Stimulated activated CD8-positive, alpha-beta memory T cell treated with anti-CD3 and anti-CD28 coated beads, Interleukin-4, amount 100 ng/mL, for 24 hours (primary cell): ENCODE data around the gene SLC39A13.

Experiments
- DNase-seq: peaks from one replicate; pipeline ENCODE4 v3.0.0-alpha.2; 2020; ENCODE audit warnings: low read depth

SLC39A13 gene

DNA sequence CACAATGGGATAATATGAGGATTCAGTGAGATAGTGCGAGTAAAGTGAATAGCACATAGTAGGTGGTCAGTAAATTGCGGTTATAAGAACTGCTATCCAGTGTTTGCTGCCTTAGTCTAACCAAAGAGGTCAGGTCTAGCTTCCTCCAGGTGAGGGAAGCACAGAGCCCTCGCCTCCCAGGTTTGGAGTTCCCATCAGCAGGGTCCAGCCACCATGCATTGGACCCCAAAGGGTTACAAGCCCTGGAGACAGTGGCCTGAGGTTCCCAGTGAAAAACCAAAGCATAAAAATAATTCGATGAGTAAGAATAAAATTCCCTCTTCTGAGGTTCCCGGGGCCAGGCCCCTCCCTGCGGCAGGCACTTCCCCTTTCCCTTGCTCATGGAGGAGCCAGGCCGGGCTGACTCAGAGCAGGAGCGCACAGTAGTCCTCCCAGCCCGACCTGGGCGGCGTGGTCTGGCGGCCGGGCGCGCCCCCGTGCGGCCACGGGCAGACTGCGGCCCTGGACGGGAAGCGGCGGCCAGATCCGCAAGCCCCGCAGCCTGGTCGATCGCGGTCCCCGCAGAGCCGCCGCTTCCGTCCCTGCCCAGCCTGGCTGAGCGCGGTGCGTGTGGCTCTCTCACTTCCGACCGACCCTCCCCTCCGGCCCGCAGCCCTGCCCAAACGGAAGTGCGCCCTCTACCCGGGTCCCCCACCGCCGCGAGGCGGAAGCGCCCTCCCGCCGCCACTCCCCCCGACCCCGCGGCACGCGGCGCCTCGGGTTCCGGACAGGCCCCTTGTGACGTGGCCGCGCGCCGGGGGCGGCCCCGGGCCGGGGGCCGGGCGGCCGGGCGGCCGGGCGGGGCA is at the start of gene SLC39A13:
Gene SLC39A13, plus strand, starts transcription at position 845 of the 845 bp plus-strand sequence. CDS start 1,505 bp downstream, outside the sequence.
- DNase-seq = peak; percentile 87

DNA sequence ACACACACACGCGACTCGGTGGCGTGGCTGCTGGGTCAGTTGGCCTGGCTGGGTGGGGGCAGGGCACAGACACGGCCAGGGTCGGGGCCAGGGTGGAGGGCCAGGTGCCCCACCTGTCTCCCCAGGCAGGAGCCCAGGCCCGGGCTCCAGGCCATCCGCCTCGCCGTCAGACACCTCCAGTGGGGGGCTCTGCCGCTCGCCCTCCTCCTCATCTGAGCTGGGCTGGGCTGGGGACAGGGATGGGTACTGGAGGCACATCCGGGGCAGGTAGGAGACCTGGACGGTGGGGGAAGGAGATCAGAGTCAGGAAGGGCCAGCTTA is 49.7 kb upstream of the SLC39A13 start:
- DNase-seq = no peak

DNA sequence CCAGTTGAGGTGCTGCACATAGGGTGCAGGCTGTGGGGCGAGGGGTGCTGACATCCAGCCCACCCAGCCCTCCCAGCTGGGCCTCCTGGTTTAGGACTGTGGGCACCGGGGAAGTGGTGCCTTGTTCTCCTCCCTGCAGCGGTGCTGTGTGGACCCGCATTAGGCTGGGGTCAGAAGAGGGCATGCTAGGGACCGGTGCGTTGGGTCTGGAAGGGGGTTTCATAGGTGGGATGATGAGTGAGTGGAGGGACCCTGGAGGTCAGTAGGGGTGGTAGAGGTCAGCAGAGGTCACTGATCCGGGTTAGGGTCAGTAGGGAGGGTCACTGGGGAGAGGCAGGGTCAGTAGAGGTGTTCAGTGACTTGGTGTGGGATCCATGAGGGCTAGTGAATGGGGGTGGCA is 49.2 kb upstream of the SLC39A13 start:
- no peak for DNase-seq

DNA sequence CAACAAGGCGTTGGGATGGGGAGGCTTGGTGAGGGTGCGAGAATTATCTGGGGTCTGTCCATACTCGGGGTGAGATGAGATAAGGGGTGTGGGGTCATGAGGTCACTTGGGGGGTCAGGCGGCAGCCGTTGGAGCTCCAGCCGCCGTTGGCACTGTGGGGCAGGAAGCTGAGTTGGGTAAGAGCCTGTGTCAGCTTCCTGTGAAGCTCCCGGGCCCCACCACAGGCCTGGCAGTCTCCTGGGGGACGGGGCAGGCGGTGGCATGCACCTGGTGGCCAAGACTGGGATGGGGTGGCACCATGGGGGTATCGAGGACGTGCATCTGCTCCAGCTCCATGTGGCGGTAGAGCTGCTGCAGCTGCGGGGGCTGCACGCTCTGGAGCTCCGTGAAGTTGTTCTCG is 48.8 kb upstream of the SLC39A13 start:
- no peak for DNase-seq

DNA sequence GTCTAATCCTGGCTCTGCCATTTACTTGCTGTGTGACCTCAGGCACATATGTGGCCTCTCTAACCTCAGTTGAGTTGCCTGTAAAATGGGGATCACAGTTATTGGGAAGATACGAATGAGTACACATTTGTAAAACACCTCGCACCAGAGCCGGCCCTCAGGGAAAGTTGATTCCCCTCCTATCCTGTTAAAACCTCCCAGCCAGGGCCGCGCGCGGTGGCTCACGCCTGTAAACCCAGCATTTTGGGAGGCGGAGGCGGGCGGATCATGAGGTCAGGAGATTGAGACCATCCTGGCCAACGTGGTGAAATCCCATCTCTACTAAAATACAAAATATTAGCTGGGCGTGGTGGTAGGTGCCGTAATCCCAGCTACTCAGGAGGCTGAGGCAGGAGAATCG is 48.0 kb upstream of the SLC39A13 start:
- DNase-seq = no peak

DNA sequence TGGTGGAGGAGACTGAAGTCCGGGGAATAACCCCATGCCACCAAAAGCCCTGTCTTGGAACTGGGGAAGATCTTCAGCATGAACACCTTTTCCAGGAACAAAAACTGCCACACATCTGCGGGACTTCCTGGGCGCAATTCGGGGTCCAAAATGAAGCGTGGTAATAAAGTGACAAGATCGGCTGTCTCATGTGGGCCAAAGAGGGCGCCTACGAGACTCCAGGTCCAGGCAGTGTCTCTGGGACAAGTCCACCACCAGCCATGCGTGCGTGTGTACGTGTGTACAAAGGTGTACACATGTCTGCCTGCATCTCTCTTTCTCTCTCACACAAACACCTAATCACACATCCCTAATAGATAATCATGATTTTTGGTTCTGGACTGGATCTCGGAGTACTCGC is 47.0 kb upstream of the SLC39A13 start:
- no peak for DNase-seq

DNA sequence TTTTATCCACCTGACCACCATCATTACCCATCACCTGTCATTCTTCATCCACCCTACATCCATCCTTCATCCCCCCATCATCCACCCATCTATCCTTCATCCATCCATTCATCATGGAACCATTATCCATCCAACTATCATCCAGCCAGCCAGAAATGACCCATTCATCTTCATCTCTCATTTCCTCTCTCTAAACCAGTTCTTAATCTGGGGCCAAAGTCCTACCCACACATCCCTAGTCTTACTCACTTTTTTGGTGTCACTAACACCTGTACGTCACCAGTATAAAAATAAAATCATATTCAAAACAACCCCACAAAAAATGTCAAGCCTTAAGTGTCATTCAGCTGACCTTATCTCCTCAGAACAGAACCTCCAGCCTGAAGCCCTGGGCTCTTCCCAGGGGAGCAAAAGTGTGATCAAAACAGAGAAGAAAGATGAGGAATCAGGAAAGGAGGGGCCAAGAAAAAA is 42.3 kb upstream of the SLC39A13 start:
- no peak for DNase-seq

DNA sequence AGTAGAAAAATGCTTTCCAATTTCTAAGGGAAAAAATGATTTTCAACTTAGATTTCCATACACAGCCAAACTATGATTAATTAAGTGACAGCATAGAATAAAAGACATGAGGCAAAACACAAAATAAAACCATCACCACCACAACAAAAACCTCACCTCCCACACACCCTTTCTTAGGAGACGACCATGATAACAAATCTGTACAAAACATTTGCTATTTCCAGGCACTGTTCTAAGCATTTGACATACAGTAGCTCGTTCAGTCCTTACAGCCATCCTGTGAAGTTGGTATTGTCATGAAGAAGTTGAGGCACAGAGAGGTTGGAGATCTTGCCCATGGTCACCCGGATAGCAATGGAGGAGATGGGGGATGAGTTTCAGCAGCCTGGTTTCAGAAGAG is 38.7 kb upstream of the SLC39A13 start:
- DNase-seq = no peak

DNA sequence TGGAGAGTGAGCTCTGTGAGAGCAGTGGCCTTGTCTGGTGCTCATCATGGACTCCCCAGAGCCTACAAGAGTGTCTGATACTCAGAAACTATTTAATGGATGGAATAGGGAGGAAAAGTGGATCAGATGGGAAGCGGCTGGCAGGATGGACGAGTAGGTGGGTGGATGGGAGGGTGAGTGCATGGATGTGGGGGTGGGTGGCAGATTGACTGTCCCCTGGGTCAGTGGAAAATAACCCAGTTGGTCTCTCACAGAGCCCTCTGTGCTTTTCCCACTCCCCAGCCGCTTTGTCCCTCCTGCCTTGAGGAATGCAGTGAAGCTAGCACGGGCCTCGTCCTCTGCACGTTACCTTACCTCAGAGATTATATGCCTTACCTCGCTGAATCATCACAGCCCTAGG is 36.0 kb upstream of the SLC39A13 start:
- no peak for DNase-seq

DNA sequence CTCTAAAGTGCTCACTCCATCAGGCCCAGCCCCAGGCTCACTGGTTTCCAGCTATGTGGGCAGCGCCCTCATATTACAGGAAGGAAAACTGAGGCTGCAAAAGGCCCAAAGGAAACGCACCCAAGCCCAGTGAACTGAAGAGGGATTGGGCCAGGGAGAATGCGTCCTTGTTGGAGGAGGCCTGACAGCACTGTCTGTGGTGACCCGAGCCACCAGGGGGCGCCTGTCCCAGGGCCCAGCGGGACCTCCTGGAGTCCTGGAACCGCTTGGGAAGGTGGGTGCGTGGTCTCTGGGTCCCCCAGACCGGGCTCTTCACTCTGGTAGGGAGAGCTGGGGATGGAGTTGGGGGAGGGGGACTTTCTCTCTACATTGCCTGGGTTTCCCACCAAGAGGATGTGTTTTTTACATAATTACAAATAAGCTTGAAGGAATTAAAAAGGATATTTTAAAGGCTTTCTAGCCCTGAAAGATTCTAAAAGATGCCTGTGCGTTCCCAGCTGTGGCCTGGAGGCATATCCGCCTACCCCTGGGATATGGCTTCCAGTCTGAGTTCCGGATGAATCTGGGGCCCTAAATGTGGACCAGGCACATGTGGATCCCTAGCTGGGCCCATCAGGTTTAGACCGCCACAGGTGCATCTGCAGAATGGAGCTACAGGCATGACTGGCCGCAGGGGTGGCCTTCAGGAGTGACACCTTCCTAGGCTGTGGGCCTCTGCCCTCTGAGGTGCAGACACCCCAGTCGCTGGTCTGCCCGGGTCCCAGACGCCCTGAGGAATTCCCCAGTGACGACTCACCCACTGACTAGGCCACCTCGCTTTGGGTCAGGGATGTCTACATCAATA is 34.3 kb upstream of the SLC39A13 start:
- DNase-seq = peak; percentile 78

DNA sequence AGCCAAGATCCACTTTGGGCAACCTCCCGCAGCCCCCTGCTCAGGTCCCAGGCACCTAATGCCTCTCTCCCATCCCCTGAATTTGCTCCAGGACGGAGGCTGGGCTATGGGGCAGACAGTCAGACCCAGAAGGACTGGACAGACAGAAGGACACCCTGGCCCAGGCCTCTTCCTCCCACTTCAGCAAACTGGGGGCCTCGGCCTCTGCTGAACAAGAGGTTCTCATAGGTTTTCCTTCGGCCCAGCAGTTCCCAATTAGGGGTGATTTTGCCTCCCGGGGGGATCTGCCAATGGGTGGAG is 33.7 kb upstream of the SLC39A13 start:
- no peak for DNase-seq

DNA sequence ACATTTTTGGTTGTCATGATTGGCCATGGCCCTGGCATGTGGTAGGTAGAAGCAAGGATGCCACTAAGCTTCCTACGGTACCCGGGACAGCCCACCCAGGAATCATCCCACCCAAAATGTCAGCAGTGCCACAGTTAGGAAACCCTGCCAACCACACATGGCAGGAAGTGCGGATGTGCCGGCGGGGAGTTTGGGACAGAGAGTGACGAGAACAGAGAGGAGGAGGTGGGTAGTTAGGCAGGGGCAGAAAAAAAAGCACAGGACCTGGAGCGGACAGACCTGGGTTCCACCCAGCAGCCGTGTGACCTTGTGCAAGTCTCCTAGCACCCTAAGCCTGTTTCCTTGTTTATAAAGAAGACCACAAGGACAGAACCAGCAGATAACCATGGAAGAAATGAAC is 33.4 kb upstream of the SLC39A13 start:
- DNase-seq = no peak

DNA sequence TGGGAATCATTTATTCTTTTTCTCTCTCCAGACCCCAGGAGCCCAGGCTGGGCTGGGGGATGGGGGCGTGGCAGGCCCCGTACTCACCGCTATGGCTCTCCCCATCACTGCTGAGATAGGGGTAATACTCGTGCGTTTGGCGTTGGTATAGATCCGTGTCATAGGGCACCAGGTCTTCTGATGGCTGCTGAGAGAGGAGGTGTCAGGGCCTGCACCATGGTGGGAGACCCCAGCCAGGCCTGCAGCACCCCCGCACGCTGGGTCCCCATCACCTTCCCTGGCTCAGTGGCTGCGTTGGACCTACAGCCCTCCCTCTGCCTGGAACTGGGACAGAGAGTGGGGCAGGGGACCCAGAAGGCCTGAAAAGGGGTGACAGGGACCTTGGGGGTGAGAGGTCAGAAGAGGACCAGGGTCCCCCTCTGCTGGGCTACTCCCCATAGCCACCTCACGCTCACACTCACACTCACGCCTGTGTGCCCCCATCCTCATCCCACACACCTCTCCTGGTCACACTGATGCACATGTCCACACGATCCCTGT is 32.8 kb upstream of the SLC39A13 start:
- DNase-seq = no peak

DNA sequence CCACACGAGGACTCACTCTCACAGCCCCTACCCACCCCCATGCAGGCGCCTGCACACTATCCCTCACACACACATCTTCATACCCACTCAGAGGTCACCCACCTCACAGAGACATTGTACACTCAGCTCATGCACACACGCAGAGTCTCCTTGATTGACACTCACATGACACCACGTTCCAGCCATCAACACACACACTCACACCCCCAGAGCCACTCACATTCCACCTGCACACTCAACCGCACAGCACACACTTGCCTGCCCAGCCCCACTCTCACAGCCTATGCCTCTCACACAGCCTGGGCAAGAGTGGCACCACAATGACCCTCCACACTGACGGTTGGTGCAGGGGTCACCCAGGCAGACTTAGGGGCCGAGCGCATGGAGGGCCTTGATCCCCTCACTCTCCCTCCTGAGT is 32.3 kb upstream of the SLC39A13 start:
- no peak for DNase-seq

DNA sequence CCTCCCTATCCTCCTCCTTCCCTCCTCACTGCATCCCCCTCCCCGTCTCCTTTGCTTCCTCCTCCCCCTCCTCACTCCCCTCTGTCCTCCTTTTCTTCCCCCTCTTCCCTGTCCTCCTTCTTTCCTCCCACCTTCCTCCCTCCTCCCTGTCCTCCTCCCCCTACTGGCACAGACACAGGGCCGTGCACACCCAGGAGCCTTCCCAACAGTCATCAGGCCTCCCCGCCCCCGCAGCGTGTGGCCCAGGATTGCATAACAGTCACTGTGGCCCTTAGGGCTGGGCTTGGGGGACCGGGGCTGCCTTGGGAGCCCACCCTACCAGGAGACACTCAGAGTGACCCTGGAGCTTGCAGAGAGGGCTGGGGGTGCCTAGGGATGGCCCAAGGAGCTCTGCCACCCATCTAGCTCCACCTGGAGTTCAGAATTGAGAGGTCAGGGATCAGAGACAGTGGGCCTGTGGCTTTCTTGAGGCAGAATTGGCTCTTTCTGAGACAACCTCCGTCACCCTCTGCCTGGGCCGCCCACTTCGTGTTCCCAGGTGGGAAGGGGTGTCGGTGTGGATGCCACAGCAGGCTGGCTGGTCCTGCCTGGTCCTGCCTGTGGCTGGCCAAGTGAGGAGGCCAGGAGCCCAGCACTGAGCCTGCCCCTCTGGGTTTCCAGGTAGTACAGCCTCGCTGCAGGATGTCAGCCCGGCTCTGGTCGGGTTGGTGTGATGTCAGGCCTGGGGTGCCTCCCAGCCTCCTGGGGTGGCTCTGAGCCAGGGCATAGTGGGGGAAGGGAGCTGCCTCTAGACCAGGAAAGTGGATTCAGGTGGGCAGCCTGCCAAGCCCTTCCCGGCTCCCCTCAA is 31.6 kb upstream of the SLC39A13 start:
- DNase-seq = no peak

DNA sequence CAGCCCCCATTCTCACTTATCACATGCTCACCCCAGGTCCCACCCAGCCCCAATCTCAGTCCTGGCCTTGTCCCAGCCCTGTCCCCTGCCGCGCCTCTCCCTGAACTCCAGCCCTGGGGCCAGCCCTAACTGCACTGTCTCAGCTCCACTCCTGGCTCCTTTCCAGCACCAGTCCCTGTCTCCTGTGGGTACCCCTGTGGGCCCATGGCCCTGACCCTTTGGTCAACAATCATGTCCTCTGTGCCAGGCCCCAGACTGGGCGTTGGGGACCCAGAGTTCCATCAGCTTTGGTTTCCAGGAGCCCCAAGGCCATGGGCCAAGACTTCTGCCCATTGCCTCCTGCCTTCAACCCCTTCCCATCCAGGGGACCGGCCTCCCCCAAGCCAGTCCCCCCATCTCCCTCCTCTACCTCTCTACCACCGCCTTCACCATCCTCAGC is 30.8 kb upstream of the SLC39A13 start:
- DNase-seq = no peak

DNA sequence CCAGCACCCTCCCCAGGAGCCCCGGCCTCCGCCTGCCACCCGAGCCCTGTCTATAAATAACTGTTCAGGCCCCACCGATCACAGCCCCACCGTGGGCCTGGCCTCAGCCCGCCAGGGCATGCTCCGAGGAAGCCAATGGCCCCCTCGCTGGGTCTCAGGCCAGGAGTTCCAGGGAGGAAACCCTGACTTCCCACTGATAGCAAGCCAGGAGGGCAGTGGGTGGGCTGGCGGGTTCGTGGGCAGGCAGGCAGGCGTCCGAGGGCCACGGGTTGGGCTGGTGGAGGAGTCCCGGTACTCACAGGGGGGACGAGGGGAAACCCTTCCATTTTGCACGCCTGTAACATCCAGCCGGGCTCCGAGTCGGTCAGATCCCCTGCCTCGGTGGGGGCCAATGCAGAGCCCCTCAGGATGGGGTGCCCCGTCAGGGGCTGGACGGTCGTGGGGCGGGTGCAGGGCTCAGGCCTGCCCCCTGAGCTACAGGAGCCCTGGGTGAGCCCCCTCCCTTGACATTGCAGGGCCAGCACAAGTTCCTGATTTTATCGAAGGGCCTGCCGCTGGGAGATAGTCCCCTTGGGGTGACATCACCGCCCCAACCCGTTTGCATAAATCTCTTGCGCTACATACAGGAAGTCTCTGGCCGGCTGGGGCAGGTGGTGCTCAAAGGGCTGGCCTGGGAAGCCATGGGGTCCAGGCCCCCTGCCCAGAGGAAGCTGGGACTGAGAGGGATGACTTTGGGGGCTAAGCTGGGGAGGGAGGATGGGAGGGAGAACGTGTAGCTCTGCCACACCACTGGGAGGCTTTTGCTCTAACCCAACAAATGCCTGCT is 30.2 kb upstream of the SLC39A13 start, which contains the start of gene SPI1:
Gene SPI1, minus strand, starts transcription at position 538 of the 826 bp plus-strand sequence. Its CDS starts 194 bp downstream, at position 344.
- no peak for DNase-seq

DNA sequence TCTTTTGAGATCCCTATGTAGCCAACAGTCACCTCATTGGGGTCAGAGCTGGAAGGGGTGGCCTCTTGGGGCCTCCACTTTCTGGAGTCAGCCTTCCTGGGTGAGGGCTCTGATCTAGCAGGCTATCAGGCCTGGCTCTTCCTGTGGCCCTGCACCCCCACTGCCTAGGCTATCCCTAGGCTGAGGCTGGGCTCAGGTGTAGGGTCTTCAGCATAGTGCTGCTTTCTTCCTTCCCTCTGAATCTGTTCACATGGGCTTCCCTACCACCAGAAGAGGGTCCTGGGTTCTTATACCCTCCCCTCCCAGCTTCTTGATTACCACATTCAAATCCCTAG is 29.6 kb upstream of the SLC39A13 start:
- DNase-seq = no peak

DNA sequence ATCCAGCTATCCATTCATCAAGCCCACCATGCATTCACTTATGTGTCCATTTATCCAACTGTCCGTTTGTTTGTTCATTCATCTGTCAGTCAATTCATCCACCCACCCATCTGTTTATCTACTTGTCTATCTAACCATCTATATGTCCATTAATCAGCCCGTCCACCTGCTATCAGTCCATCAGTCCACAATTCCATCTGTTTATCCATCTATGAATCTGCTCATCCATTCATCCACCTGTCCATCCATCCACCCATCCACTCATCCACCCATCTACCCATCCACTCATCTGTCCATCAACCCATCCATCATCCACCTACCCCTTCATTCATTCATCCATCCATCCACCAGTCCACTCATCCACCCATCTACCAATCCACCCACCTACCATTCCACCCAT is 29.1 kb upstream of the SLC39A13 start:
- no peak for DNase-seq

DNA sequence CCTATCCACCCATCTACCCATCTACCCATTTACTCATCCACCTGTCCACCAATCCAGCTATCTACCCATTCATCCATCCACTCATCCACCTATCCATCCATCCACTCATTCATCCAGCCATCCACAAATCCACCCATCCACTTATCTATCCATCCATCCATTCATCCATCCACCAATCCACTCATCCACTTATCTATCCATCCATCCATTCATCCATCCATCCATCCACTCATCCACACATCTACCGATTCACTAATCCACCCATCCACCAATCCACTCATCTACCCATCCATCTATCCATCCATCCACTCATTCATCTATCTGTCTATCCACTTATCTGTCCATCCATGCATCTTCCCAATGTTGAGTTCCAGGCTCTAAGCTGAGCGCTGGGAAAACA is 28.3 kb upstream of the SLC39A13 start:
- no peak for DNase-seq

DNA sequence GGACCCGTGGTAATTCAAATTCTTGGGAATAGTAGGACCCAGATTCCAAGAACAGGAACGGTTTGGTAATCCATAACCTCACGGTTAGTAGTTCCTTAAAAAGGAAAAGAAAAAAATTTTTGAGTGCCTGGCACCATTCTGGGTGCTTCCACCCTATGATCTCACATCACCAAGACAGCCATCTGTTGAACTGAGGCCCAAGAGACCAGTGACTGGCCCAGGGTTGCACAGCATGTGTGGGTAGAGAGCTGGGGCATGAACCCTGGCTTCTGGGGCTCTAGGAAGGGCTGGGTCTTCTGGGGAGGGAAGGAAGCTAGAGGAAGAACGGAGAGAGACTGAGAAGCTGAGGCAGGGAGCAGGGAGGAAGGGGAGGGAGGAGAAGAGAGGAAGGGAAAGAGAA is 25.3 kb upstream of the SLC39A13 start:
- DNase-seq = no peak
